Fibroblast of pulmonary artery (primary cell): ENCODE measurements around the gene CCDC9.

Experiments
- DNase-seq: peaks from one replicate; pipeline ENCODE4 v3.0.0-alpha.2; 2010; ENCODE audit warnings: low read depth
- H3K4me3 ChIP-seq: replicated peaks from 2 replicates; pipeline ENCODE4 v1.5.1; 2011; ENCODE audit warnings: low read depth, mild to moderate bottlenecking, control low read depth, low read length, moderate library complexity
- TF ChIP-seq, protein P1 (sequence below): IDR thresholded peaks from 2 replicates; pipeline ENCODE4 v1.5.1; 2011; ENCODE audit warnings: mild to moderate bottlenecking, control low read depth, low read length, inconsistent platforms; ENCODE audit errors: missing control alignments

The CCDC9 gene

DNA sequence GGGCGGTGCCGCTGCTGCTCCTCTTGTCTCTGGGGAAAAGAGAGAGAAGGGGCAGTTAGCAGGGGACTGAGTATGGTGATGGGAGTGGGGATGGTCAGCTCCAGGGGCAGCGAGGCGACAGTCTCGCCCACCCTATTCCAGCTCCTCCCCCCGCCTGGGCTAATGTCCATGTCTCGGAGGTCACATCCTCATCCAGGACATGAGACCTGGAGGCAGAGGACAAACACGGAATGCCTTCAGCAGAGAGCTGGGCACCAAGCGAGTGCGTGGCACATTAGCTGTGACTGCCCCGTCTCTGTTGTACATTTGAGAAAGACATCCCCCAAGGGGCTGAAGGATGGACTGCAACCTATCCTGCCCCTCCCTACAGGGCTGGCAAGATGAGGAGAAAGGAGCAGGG, 34.4 kb upstream of the CCDC9 start:
- no peak overlapping the region for H3K4me3 ChIP-seq
- TF ChIP-seq, protein P1, sequence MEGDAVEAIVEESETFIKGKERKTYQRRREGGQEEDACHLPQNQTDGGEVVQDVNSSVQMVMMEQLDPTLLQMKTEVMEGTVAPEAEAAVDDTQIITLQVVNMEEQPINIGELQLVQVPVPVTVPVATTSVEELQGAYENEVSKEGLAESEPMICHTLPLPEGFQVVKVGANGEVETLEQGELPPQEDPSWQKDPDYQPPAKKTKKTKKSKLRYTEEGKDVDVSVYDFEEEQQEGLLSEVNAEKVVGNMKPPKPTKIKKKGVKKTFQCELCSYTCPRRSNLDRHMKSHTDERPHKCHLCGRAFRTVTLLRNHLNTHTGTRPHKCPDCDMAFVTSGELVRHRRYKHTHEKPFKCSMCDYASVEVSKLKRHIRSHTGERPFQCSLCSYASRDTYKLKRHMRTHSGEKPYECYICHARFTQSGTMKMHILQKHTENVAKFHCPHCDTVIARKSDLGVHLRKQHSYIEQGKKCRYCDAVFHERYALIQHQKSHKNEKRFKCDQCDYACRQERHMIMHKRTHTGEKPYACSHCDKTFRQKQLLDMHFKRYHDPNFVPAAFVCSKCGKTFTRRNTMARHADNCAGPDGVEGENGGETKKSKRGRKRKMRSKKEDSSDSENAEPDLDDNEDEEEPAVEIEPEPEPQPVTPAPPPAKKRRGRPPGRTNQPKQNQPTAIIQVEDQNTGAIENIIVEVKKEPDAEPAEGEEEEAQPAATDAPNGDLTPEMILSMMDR: no peak

DNA sequence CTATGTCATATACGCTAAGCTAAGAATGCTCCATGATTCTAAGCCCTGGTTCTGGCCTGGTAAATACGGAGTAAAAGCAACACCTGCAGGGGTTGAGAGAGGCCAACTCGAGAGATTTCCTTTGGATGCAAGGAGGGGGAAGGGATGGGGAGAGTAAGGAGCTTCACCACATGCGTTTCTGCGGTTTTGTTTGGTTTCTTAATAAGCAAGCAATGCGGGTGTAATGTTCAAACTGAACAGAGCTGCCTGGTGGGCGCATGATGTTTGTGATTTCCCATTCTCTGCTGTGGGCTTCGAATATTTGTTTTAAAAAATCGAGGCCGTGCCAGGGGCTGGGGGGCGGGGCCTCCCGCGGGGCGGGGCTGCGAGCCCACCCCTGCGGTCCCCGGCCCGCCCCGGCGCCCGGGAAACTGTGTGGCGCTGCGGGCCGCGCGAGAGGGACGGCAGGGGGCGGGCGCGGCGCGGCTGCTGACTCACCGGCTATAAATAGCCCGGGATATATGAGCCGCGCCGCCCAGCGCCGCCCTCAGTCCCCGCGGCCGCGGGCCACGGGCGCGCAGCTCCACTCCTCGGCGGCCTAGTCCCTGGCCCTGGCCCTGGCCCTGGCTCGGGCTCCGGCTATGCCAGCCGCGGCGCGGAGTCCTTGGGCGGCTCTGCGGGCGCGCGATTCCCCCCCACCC, 30.4 kb upstream of the CCDC9 start:
- peak overlapping the region; percentile 98 for H3K4me3 ChIP-seq
- peak; percentile 89 for DNase-seq
- TF ChIP-seq, protein P1: no peak

More for the DNA sequence above, 34.4 kb upstream of the CCDC9 start:
- no peak for DNase-seq

DNA sequence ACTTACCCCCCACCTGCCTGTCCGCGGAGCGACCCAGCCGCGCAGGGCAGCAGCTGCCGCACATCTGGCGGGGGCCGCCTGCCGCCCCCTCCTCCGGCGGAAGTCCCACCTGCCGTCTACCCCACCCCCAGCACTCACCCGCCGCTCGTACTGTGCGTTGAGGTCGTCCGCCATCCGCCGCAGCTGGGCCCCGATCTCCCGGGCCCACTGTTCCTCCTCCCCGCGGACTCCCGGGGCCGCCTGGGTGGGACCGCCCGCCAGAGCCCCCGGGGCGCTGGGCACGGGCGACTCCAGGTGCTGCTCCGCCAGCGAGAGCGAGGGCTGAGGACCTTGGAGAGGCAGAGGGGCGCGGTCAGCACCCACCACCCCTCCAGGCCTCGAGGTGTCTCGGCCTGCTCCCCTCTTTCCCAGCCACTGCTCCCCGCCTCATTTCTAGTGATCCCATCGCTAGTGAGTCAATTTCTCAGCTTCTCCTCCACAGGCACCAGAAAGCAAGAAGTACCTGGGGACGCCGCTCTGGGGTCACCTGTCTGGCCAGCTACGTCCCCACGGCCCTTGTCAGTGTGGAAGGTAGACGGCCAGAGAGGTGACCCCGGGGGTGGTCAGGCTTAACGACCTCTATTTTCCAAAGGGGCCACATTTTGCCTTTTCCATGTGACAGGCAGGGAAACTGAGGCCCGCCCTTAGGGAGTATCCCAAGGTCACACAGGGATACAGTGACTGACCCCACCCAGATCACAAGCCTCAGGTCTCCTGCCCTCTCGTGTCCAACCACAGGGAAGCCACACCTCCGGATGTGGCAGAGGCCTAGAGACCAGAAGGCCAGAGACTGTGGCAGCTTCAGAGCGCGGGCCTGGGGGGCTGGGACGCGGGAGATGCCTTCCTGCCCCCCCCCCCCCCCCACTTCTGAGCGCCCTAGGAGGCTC, 29.6 kb upstream of the CCDC9 start:
- peak overlapping the region; percentile 98 for H3K4me3 ChIP-seq
- TF ChIP-seq, protein P1: no peak
- peak; percentile 68 for DNase-seq

DNA sequence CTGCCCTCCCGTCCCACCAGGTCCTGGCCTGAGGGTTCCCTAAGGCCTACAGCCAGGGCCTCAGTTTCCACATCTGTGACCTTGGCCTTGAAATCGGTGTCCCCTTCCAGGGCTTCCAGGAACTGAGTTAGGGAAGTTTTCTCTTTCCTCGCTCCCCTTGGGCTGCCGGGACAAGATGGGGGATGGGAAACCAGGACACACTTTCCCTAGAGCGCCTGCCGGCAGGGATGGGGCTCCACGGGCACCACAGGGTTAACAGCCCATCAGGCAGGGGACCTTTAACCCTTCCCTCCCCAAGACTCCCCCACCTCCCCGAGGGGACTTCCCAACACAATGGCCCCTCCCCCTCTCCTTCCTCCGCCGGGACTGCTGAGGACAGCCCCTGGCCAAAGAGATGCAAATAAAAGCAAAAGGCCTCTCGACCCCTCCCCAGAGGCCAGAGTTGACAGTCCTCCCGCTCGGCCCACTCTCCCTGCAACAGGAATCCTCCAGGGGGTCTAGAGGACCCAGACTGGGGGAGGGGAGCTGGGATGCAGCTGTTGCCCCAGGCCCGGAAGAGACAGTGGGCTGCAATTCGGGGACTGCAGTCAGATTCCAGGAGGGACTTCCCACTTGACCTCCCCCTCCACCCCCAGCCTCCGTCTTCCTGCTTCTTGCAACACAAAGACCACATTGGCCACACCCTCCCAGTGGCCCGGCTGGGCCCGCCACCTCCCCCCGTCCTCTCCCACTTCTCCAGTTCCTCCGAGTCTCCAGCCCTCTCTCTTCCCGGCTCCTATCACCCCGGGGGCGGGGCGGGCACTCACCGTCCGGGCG, 28.8 kb upstream of the CCDC9 start:
- TF ChIP-seq, protein P1: no peak
- DNase-seq: peak; percentile 98
- peak overlapping the region; percentile 98 for H3K4me3 ChIP-seq

DNA sequence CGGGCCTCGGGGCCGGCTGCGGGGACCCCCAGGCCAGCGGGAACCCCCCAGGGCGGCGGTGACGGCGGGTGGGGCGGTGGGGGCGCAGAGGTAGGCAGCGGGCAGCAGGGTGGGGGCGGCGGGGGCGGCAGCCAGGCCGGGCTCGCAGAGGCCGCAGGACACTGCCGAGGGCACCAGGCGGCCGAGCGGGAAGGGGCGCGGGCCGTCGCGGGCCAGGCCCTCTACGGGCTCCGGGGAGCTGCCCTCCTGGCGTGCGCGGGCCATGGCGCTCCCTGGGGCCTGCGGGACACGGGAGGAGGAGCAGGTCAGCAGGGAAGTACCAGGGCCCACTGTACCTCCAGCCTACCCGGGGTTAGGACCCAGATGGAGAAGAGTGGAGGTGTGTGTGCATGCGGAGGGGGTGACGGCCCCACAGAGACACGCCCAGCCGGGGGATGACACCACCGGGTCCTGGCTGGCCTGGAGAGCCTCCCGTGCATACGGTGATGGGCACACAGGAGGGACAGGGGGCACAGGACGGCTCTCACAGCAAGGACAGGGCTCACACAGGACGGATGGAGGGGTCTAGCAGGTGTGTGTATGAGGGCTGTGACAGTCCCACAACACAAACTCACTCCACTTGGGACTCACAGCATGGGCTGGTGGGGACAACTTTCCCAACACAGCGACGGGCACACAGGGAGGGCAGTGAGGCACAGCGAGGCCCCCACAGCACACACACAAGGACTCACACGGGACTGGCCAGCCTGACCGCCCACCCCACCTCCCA, 28.0 kb upstream of the CCDC9 start:
- H3K4me3 ChIP-seq: peak overlapping the region; percentile 98
- DNase-seq: no peak
- TF ChIP-seq, protein P1: no peak
